Measurements from ENCODE around the gene RNLS. TPM values are rescaled to one million over a fixed set of nuclear protein-coding genes. Genes with fewer than 3 reads are reported as not detected.
A peak's percentile ranks its signal among the peaks of the same experiment; 100 is the strongest.

Gene RNLS
- total RNA-seq, 3 donors from 2014 or later (not counting 1 experiment from before 2014, with no cell fraction given): 4.0 to 6.8 (median 4.4) TPM

DNA sequence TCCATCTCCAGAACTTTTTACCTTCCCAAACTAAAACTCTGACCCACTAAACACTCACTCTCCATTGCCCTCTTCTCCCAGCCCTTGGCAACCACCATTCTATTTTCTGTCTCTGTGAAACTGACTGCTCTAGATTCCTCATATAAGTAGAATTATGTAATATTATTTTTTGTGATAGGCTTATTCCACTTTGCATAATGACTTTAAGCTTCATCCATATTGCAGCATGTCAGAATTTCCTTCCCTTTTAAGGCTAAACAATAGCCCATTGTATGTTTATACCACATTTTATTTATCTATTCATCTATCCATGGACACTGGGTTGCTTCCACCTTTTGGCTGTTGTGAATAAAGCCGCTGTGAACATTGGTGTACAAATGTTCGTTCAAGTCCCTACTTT is 308.8 kb downstream of the RNLS start:
- Mint-ChIP-seq H3K4me3 (no peak overlapping the region), H3K9me3 (no peaks in the 10 kb centered on the region), H3K4me1 (peaks cover 16 to 24% of the 10 kb centered on the region in 2 donors), H3K36me3 (no peaks in the 10 kb centered on the region), H3K27me3 (ENCODE audit: low read depth in 2 of 2) (no peaks in the 10 kb centered on the region), H3K27ac (no peak overlapping the region)
- Histone ChIP-seq H3K4me3 (ENCODE audit: low read length) (no peak overlapping the region), H3K27ac (ENCODE audit: low read length) (no peak overlapping the region), H3K27me3 (ENCODE audit: control insufficient read depth, insufficient read depth, low read length) (no peaks in the 10 kb centered on the region), H3K4me1 (ENCODE audit: control insufficient read depth, insufficient read depth, low read length) (peaks cover 22% of the 10 kb centered on the region), H3K36me3 (ENCODE audit: control insufficient read depth, insufficient read depth, low read length) (no peaks in the 10 kb centered on the region), H3K9me3 (ENCODE audit: control insufficient read depth, insufficient read depth, low read length) (no peaks in the 10 kb centered on the region)
- intact Hi-C loops (cut with micrococcal nuclease): no loop called here
- TF ChIP-seq, protein P1, sequence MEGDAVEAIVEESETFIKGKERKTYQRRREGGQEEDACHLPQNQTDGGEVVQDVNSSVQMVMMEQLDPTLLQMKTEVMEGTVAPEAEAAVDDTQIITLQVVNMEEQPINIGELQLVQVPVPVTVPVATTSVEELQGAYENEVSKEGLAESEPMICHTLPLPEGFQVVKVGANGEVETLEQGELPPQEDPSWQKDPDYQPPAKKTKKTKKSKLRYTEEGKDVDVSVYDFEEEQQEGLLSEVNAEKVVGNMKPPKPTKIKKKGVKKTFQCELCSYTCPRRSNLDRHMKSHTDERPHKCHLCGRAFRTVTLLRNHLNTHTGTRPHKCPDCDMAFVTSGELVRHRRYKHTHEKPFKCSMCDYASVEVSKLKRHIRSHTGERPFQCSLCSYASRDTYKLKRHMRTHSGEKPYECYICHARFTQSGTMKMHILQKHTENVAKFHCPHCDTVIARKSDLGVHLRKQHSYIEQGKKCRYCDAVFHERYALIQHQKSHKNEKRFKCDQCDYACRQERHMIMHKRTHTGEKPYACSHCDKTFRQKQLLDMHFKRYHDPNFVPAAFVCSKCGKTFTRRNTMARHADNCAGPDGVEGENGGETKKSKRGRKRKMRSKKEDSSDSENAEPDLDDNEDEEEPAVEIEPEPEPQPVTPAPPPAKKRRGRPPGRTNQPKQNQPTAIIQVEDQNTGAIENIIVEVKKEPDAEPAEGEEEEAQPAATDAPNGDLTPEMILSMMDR (IDR thresholded peaks at IDR 0.05): no peak
- ATAC-seq (no peak), DNase-seq (no peak)
- WGBS (ENCODE audit: insufficient coverage): 97% methylated on average over 2 of the region's 2 CpGs

DNA sequence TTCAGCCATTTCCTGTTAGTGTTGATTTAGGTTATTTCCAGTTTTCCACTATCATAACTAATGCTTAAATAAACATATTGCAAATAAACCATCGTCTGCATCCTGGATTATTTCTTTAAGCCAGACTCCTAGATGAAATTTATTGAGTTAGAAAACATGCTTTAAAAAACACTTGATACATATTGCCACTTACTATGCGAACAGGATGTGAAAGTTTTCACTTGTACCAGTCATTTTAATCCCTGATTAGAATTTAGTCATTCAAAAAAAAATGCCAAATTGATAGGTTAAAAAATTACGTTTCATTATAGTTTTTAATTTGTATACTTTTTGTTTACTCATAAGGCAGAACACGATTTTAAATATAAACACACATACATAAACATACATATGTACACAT is 309.6 kb downstream of the RNLS start:
- H3K4me1 ChIP-seq (ENCODE audit: control insufficient read depth, insufficient read depth, low read length): peaks cover 22% of the 10 kb centered on the region
- no peak overlapping the region for H3K4me3 ChIP-seq (ENCODE audit: low read length)
- Mint-ChIP-seq H3K4me3 (no peak overlapping the region), H3K9me3 (no peaks in the 10 kb centered on the region), H3K36me3 (no peaks in the 10 kb centered on the region), H3K27me3 (ENCODE audit: low read depth in 2 of 2) (no peaks in the 10 kb centered on the region), H3K27ac (no peak overlapping the region), H3K4me1 (peaks cover 16 to 19% of the 10 kb centered on the region in 2 donors)
- H3K27ac ChIP-seq (ENCODE audit: low read length): no peak overlapping the region
- H3K9me3 ChIP-seq (ENCODE audit: control insufficient read depth, insufficient read depth, low read length): no peaks in the 10 kb centered on the region
- WGBS (ENCODE audit: insufficient coverage): no CpG with 5 or more reads among the region's 4 CpGs
- H3K36me3 ChIP-seq (ENCODE audit: control insufficient read depth, insufficient read depth, low read length): no peaks in the 10 kb centered on the region
- intact Hi-C loops (cut with micrococcal nuclease): no loop called here
- no peak for ATAC-seq
- no peaks in the 10 kb centered on the region for H3K27me3 ChIP-seq (ENCODE audit: control insufficient read depth, insufficient read depth, low read length)
- no peak for DNase-seq
- TF ChIP-seq, protein P1 (IDR thresholded peaks at IDR 0.05): no peak

DNA sequence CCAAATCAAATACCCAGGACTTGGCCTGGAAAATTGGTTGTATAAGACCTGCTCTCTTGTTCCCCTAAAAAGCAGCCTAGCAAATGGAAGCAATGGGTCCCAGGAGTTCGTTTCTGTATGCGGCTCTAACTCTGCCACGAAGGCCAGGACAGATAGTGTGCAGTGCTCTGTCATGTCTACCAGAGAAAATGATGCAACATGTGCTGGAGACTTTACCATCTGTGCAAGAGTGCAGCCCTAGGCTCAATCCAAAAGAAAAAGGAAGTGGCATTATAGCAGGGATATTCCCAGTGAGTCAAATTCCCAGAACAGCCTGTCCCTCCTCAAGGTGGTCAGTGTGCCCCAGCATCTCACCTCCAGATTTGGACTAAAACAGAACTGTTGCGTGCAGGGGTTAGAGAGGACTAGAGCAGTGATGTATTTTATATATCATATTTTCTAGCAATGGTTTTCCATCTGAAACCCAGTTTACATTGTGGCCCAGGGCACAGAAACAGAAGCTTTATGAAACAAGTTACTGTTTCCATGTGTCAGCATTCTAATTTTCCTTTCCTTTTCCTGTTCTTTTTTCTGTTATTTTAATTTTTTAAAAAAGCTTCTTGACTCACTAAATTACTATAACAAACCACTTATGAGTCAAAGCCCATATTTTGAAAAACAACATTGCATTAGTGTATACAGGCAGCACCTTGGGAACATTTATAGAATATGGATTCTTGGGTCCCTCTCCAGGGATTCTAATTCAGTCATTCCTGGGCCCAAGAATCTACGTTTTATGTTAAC is 311.2 kb downstream of the RNLS start:
- Mint-ChIP-seq H3K27me3 (ENCODE audit: low read depth in 2 of 2) (peaks cover 0 to 3% of the 10 kb centered on the region in 2 donors), H3K4me1 (peaks cover 16 to 19% of the 10 kb centered on the region in 2 donors), H3K27ac (peak overlapping the region in 1 of 2 donors; percentile 70), H3K9me3 (no peaks in the 10 kb centered on the region), H3K4me3 (peak overlapping the region; percentile 26), H3K36me3 (no peaks in the 10 kb centered on the region)
- TF ChIP-seq, protein P1 (IDR thresholded peaks at IDR 0.05): no peak
- H3K36me3 ChIP-seq (ENCODE audit: control insufficient read depth, insufficient read depth, low read length): no peaks in the 10 kb centered on the region
- 72% methylated on average over 4 of the region's 5 CpGs for WGBS (ENCODE audit: insufficient coverage)
- intact Hi-C loops (cut with micrococcal nuclease): no loop called here
- DNase-seq (no peak), ATAC-seq (no peak)
- H3K9me3 ChIP-seq (ENCODE audit: control insufficient read depth, insufficient read depth, low read length): no peaks in the 10 kb centered on the region
- H3K27ac ChIP-seq (ENCODE audit: low read length): peak overlapping the region; percentile 22
- H3K4me1 ChIP-seq (ENCODE audit: control insufficient read depth, insufficient read depth, low read length): peaks cover 22% of the 10 kb centered on the region
- no peak overlapping the region for H3K4me3 ChIP-seq (ENCODE audit: low read length)
- H3K27me3 ChIP-seq (ENCODE audit: control insufficient read depth, insufficient read depth, low read length): no peaks in the 10 kb centered on the region
